Fibroblast of lung (primary cell): ENCODE data around the gene BNIP5. TPM values are rescaled to one million over a fixed set of nuclear protein-coding genes. Genes with fewer than 3 reads are reported as not detected.

Experiments used
- DNase-seq, 2 donors: peaks; one replicate each; pipeline versions ENCODE4 v3.0.0 to v3.0.0-alpha.2; 2010; ENCODE audit warnings: low read depth in 2 of 2
- H2AFZ ChIP-seq: 2 replicates; pipeline ENCODE4 v1.5.1; 2012; ENCODE audit warnings: low read length, control low read depth, inconsistent platforms
- H3K27ac ChIP-seq: 2 replicates; pipeline ENCODE4 v1.5.1; 2011; ENCODE audit warnings: low read length, control low read depth; ENCODE audit not compliant: insufficient read depth
- H3K27me3 ChIP-seq: 2 replicates; pipeline ENCODE4 v1.5.1; 2011; ENCODE audit warnings: mild to moderate bottlenecking, low read length; ENCODE audit not compliant: control insufficient read depth, insufficient read depth
- H3K36me3 ChIP-seq: 2 replicates; pipeline ENCODE4 v1.5.1; 2011; ENCODE audit warnings: low read length; ENCODE audit not compliant: control insufficient read depth, insufficient read depth
- H3K4me1 ChIP-seq: 2 replicates; pipeline ENCODE4 v1.5.1; 2011; ENCODE audit warnings: low read length; ENCODE audit not compliant: control insufficient read depth, insufficient read depth; ENCODE audit errors: extremely low read depth
- H3K4me2 ChIP-seq: 2 replicates; pipeline ENCODE4 v1.5.1; 2011; ENCODE audit warnings: low read length, control low read depth; ENCODE audit not compliant: insufficient read depth; ENCODE audit errors: extremely low read depth
- H3K4me3 ChIP-seq, 4 experiments: fragments of 200-600 bp in 1 of 4; sonication (generic) in 1 of 4; replicated peaks in 1 of 4; 2 replicates each; pipeline ENCODE4 v1.5.1; 2011 to 2016; ENCODE audit warnings: low read length in 4 of 4, low read depth in 3 of 4, mild to moderate bottlenecking in 3 of 4, control low read depth in 2 of 4, inconsistent platforms in 1 of 4, mixed read lengths in 1 of 4; ENCODE audit not compliant: insufficient read depth in 1 of 4; ENCODE audit errors: control extremely low read depth in 1 of 4
- H3K79me2 ChIP-seq: 2 replicates; pipeline ENCODE4 v1.5.1; 2012; ENCODE audit warnings: mild to moderate bottlenecking, low read length, inconsistent platforms; ENCODE audit not compliant: control insufficient read depth, insufficient read depth
- H3K9ac ChIP-seq: 2 replicates; pipeline ENCODE4 v1.5.1; 2011; ENCODE audit warnings: mild to moderate bottlenecking, low read length, control low read depth; ENCODE audit not compliant: insufficient read depth
- H3K9me3 ChIP-seq: 2 replicates; pipeline ENCODE4 v1.5.1; 2012; ENCODE audit warnings: low read depth, low read length; ENCODE audit not compliant: control insufficient read depth, insufficient read depth
- H4K20me1 ChIP-seq: 2 replicates; pipeline ENCODE4 v1.5.1; 2011; ENCODE audit warnings: low read length; ENCODE audit not compliant: control insufficient read depth, insufficient read depth; ENCODE audit errors: extremely low read depth
- EZH2 ChIP-seq: IDR thresholded peaks from 2 replicates; pipeline ENCODE4 v1.5.1; 2012; ENCODE audit warnings: low read length, control low read depth, mild to moderate bottlenecking; ENCODE audit errors: missing control alignments
- polyA plus RNA-seq, 2 donors: library from polyadenylated mRNA; depleted of rRNA in 1 of 2; stranded (reverse) in 1 of 2; unstranded in 1 of 2; fragments of >200 nt; gene quantifications; 2 replicates each; pipeline ENCODE4 v1.2.1, GENCODE V29; 2011 to 2012; ENCODE audit warnings: missing spikeins in 1 of 2
- total RNA-seq: library from RNA; depleted of rRNA; stranded (reverse); fragments of >200 nt; gene quantifications from 2 replicates; pipeline ENCODE4 v1.2.1, GENCODE V29; 2014
- TF ChIP-seq, protein P1 (sequence below), 2 donors: IDR thresholded peaks in 1 of 2; conservative IDR thresholded peaks in 1 of 2; 1 replicate in 1 of 2; 2 replicates in 1 of 2; pipeline ENCODE4 v1.5.1; 2011 to 2012; ENCODE audit warnings: low read length in 2 of 2, control low read depth in 1 of 2, inconsistent platforms in 1 of 2, low read depth in 1 of 2, mild to moderate bottlenecking in 1 of 2

The BNIP5 gene
- total and polyA plus RNA-seq, 2 donors (not counting 1 experiment from before 2014, with no cell fraction given), result not detected

GRCh38 chr6:36346486-36347273 is 10.0 kb upstream of the BNIP5 start:
- no peak overlapping the region for H3K9ac ChIP-seq
- H3K79me2 ChIP-seq, result no peaks in the 10 kb centered on the region
- no peak overlapping the region for H3K27ac ChIP-seq
- no peak overlapping the region for H2AFZ ChIP-seq
- TF ChIP-seq, protein P1, sequence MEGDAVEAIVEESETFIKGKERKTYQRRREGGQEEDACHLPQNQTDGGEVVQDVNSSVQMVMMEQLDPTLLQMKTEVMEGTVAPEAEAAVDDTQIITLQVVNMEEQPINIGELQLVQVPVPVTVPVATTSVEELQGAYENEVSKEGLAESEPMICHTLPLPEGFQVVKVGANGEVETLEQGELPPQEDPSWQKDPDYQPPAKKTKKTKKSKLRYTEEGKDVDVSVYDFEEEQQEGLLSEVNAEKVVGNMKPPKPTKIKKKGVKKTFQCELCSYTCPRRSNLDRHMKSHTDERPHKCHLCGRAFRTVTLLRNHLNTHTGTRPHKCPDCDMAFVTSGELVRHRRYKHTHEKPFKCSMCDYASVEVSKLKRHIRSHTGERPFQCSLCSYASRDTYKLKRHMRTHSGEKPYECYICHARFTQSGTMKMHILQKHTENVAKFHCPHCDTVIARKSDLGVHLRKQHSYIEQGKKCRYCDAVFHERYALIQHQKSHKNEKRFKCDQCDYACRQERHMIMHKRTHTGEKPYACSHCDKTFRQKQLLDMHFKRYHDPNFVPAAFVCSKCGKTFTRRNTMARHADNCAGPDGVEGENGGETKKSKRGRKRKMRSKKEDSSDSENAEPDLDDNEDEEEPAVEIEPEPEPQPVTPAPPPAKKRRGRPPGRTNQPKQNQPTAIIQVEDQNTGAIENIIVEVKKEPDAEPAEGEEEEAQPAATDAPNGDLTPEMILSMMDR (conservative IDR thresholded peaks at IDR 0.05 in 1 of 2, IDR thresholded peaks at IDR 0.05 in 1 of 2; ENCODE audit: low read depth in 1 of 2, low read length in 2 of 2), result no peak
- TF ChIP-seq EZH2, result no peak
- H3K4me1 ChIP-seq, result no peaks in the 10 kb centered on the region
- H3K4me2 ChIP-seq, result no peak overlapping the region
- H3K27me3 ChIP-seq, result peaks cover 5% of the 10 kb centered on the region
- H3K4me3 ChIP-seq, result no peak overlapping the region
- no peaks in the 10 kb centered on the region for H3K36me3 ChIP-seq
- H3K9me3 ChIP-seq, result no peaks in the 10 kb centered on the region
- no peak for DNase-seq
- H4K20me1 ChIP-seq, result no peaks in the 10 kb centered on the region

DNA sequence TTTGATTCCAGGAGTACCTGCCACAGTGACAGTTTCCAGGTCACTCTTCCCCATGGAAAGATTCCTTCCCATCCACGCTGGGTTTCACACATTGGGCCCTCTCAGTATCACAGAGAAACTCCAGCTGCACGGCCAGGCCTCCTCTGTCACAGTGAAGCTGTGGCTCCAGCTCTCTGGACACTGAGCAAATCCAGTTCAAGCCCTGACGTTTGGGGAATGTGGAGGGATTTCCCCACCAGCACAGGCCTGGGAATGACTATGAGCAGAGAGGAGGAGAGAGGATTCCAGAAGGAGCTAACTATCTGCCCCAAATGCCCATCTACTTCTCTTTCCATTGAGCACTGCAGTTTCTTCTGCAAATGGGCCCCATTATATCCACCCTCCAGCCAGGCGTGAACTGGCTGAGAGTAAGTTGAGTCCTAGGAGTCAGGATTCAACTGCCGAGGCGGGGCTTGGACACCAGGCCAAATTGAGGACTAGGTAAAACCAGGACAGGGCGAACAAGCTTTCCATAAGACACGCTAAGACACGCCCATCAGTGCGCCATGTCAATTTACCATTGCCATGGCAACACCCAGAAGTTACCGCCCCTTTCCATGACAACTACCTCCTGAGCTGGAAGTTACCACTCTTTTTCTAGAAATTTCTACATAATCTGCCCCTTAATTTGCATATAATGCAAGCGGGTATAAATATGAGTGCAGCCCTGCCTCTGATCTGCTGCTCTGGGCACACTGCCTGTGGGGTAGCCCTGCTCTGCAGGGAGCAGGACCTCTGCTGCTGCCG is 9.2 kb upstream of the BNIP5 start:
- no peaks in the 10 kb centered on the region for H3K9me3 ChIP-seq
- no peak overlapping the region for H3K4me2 ChIP-seq
- no peaks in the 10 kb centered on the region for H3K4me1 ChIP-seq
- no peak for DNase-seq
- H3K79me2 ChIP-seq, result no peaks in the 10 kb centered on the region
- H3K9ac ChIP-seq, result no peak overlapping the region
- no peak for TF ChIP-seq EZH2
- TF ChIP-seq, protein P1 (conservative IDR thresholded peaks at IDR 0.05 in 1 of 2, IDR thresholded peaks at IDR 0.05 in 1 of 2; ENCODE audit: low read depth in 1 of 2, low read length in 2 of 2), result no peak
- H4K20me1 ChIP-seq, result no peaks in the 10 kb centered on the region
- H3K36me3 ChIP-seq, result no peaks in the 10 kb centered on the region
- H3K4me3 ChIP-seq, result no peak overlapping the region
- no peak overlapping the region for H3K27ac ChIP-seq
- no peak overlapping the region for H2AFZ ChIP-seq
- H3K27me3 ChIP-seq, result peaks cover 5% of the 10 kb centered on the region

DNA sequence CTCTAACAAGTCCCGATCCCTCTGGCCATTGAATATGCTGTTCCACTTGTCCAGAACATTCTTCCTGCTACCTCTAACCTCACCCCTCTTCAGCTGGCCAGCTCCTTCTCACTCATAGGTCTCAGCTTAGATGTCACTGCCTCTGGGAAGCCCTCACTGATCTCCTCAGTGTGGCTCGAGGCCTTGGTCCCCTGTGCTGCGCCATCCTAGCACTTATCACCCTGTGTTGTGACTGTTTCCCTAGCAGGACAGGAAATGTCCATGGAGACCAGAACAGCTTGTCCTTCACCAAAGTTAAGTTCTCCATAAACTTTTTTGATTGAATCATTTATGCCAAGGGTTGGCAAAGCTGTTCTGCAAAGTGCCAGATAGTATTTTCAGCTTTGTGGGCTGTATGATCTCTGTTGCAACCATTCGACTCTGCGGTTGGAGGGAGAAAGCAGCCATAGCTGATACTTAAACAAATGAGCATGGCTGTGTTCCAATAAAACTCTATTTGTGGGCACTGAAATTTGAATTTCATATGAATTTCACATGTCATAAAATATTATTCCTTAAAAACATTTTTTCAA is 6.5 kb upstream of the BNIP5 start:
- Histone ChIP-seq H3K36me3 (no peaks in the 10 kb centered on the region), H3K4me1 (peaks cover 3% of the 10 kb centered on the region), H3K9me3 (no peaks in the 10 kb centered on the region), H3K27ac (no peak overlapping the region), H4K20me1 (no peaks in the 10 kb centered on the region), H2AFZ (no peak overlapping the region), H3K79me2 (no peaks in the 10 kb centered on the region), H3K4me3 (no peak overlapping the region), H3K27me3 (peaks cover 19% of the 10 kb centered on the region), H3K9ac (no peak overlapping the region), H3K4me2 (no peak overlapping the region)
- TF ChIP-seq, protein P1 (conservative IDR thresholded peaks at IDR 0.05 in 1 of 2, IDR thresholded peaks at IDR 0.05 in 1 of 2; ENCODE audit: low read depth in 1 of 2, low read length in 2 of 2), result no peak
- no peak for TF ChIP-seq EZH2
- DNase-seq, result no peak
